Loucy (cell line): ENCODE data around the gene WDR64.

ENCODE experiments used
- H2AFZ ChIP-seq: fragments of 200-600 bp; sonication (generic); 2 replicates; pipeline ENCODE4 v1.6.0; 2016; ENCODE audit warnings: antibody characterized with exemption, mild to moderate bottlenecking, low read length, moderate library complexity
- H3F3A ChIP-seq: fragments of 200-600 bp; 2 replicates; pipeline ENCODE4 v1.6.0; 2016; ENCODE audit warnings: antibody characterized with exemption, low read depth, mild to moderate bottlenecking
- H3K27me3 ChIP-seq: fragments of 200-600 bp; sonication (generic); 2 replicates; pipeline ENCODE4 v1.6.1; 2014; ENCODE audit warnings: low read length, mild to moderate bottlenecking; ENCODE audit not compliant: insufficient read depth, poor library complexity, severe bottlenecking
- H3K36me3 ChIP-seq: fragments of 200-600 bp; sonication (generic); 2 replicates; pipeline ENCODE4 v1.6.1; 2016; ENCODE audit warnings: low read length; ENCODE audit not compliant: insufficient read depth
- H3K4me1 ChIP-seq: fragments of 200-600 bp; sonication (generic); 2 replicates; pipeline ENCODE4 v1.5.1; 2014; ENCODE audit warnings: low read length, mild to moderate bottlenecking; ENCODE audit not compliant: insufficient read depth, poor library complexity, severe bottlenecking
- H3K4me2 ChIP-seq: fragments of 200-600 bp; sonication (generic); 2 replicates; pipeline ENCODE4 v1.6.0; 2014; ENCODE audit warnings: antibody characterized with exemption, low read length, low read depth, mild to moderate bottlenecking; ENCODE audit not compliant: poor library complexity, severe bottlenecking
- H3K4me3 ChIP-seq: fragments of 200-600 bp; sonication (generic); 2 replicates; pipeline ENCODE4 v1.5.1; 2014; ENCODE audit warnings: low read length, mild to moderate bottlenecking, mixed read lengths; ENCODE audit not compliant: poor library complexity, severe bottlenecking
- H3K79me2 ChIP-seq: fragments of 200-600 bp; sonication (generic); 2 replicates; pipeline ENCODE4 v1.6.1; 2014; ENCODE audit warnings: low read length; ENCODE audit not compliant: insufficient read depth
- H3K9ac ChIP-seq: fragments of 200-600 bp; sonication (generic); 2 replicates; pipeline ENCODE4 v1.6.0; 2014; ENCODE audit warnings: mild to moderate bottlenecking, low read depth, low read length, moderate library complexity; ENCODE audit not compliant: poor library complexity, severe bottlenecking
- H3K9me2 ChIP-seq: fragments of 200-600 bp; sonication (generic); replicated peaks from 2 replicates; pipeline ENCODE4 v1.6.1; 2016; ENCODE audit warnings: low read depth, low read length, mixed read lengths
- H3K9me3 ChIP-seq: fragments of 200-600 bp; sonication (generic); 2 replicates; pipeline ENCODE4 v1.6.1; 2014; ENCODE audit warnings: mild to moderate bottlenecking, antibody characterized with exemption, low read length, low read depth; ENCODE audit not compliant: insufficient read depth
- H4K20me1 ChIP-seq: fragments of 200-600 bp; sonication (generic); 2 replicates; pipeline ENCODE4 v1.6.0; 2014; ENCODE audit warnings: antibody characterized with exemption, low read length, mild to moderate bottlenecking; ENCODE audit not compliant: insufficient read depth, poor library complexity, severe bottlenecking
- CTCF ChIP-seq: fragments of 200-600 bp; sonication (generic); conservative IDR thresholded peaks from 2 replicates; pipeline ENCODE4 v1.5.1; 2014; ENCODE audit warnings: mild to moderate bottlenecking, antibody characterized with exemption, low read length
- EZH2phosphoT487 ChIP-seq: fragments of 200-600 bp; IDR thresholded peaks from 2 replicates; pipeline ENCODE4 v1.6.1; 2018; ENCODE audit warnings: antibody characterized with exemption, mild to moderate bottlenecking, moderate library complexity, borderline replicate concordance

Gene WDR64

GRCh38 chr1:241715435-241715834, 63.4 kb downstream of the WDR64 start:
- H3K9ac ChIP-seq = no peak overlapping the region
- H4K20me1 ChIP-seq = no peaks in the 10 kb centered on the region
- H2AFZ ChIP-seq = no peak overlapping the region
- H3K4me2 ChIP-seq = no peak overlapping the region
- H3K27me3 ChIP-seq = no peaks in the 10 kb centered on the region
- no peaks in the 10 kb centered on the region for H3K36me3 ChIP-seq
- H3K9me3 ChIP-seq = no peaks in the 10 kb centered on the region
- H3K9me2 ChIP-seq = no peaks in the 10 kb centered on the region
- H3K4me1 ChIP-seq = no peaks in the 10 kb centered on the region
- H3K4me3 ChIP-seq = no peak overlapping the region
- TF ChIP-seq EZH2phosphoT487 (no peak), CTCF (no peak)
- no peaks in the 10 kb centered on the region for H3F3A ChIP-seq
- no peaks in the 10 kb centered on the region for H3K79me2 ChIP-seq

- H3K36me3 ChIP-seq = no peaks in the 10 kb centered on the region
- H2AFZ ChIP-seq = no peak overlapping the region
- H3K9me3 ChIP-seq = no peaks in the 10 kb centered on the region
- H4K20me1 ChIP-seq = no peaks in the 10 kb centered on the region
- no peaks in the 10 kb centered on the region for H3K79me2 ChIP-seq
- H3K9me2 ChIP-seq = no peaks in the 10 kb centered on the region
- no peaks in the 10 kb centered on the region for H3K4me1 ChIP-seq
- H3K4me2 ChIP-seq = no peak overlapping the region
- TF ChIP-seq CTCF = no peak
- no peak for TF ChIP-seq EZH2phosphoT487
- no peaks in the 10 kb centered on the region for H3K27me3 ChIP-seq
- H3K4me3 ChIP-seq = no peak overlapping the region
- no peaks in the 10 kb centered on the region for H3F3A ChIP-seq
- no peak overlapping the region for H3K9ac ChIP-seq
Observed at GRCh38 chr1:241715956-241716355, 63.9 kb downstream of the WDR64 start.

- no peaks in the 10 kb centered on the region for H3F3A ChIP-seq
- TF ChIP-seq CTCF (no peak), EZH2phosphoT487 (no peak)
- H3K9me3 ChIP-seq = no peaks in the 10 kb centered on the region
- H3K36me3 ChIP-seq = no peaks in the 10 kb centered on the region
- no peak overlapping the region for H3K9ac ChIP-seq
- H3K9me2 ChIP-seq = no peaks in the 10 kb centered on the region
- no peak overlapping the region for H3K4me3 ChIP-seq
- H2AFZ ChIP-seq = no peak overlapping the region
- no peaks in the 10 kb centered on the region for H3K79me2 ChIP-seq
- no peaks in the 10 kb centered on the region for H3K4me1 ChIP-seq
- no peaks in the 10 kb centered on the region for H4K20me1 ChIP-seq
- H3K27me3 ChIP-seq = no peaks in the 10 kb centered on the region
- H3K4me2 ChIP-seq = no peak overlapping the region
Observed at GRCh38 chr1:241716915-241717656, 65.0 kb downstream of the WDR64 start.
